PC-3 (cell line): ENCODE data around the gene MED12L. TPM values are rescaled to one million over a fixed set of nuclear protein-coding genes. Genes with fewer than 3 reads are reported as not detected.

ENCODE experiments used
- ATAC-seq: fragments of 200-7000 bp; cut with Tn5 transposase; 2 replicates; pipeline ENCODE4 v1.9.1; 2020; ENCODE audit warnings: mild to moderate bottlenecking, moderate library complexity
- BruUV-seq: library from RNA; stranded (reverse); fragments of 400-500 nt; replicated peaks from 2 replicates; lab custom pipeline; 2021; lab: Mats Ljungman, UMichigan
- CTCF ChIA-PET: fragments of 300-600 bp; sonication (Branson Sonifier 250); formaldehyde crosslinking; loops from one replicate; lab custom pipeline; 2022; ENCODE audit warnings: antibody characterized with exemption; lab: Charles Lee
- POLR2A ChIA-PET: fragments of 300-600 bp; sonication (Branson Sonifier 250); formaldehyde crosslinking; loops from one replicate; lab custom pipeline; 2022; ENCODE audit warnings: antibody characterized with exemption; ENCODE audit not compliant: unreplicated experiment; lab: Charles Lee
- DNase-seq: peaks from one replicate; pipeline ENCODE4 v3.0.0-alpha.2; 2015
- H2AFZ ChIP-seq: fragments of 300-600 bp; sonication (generic); 2 replicates; pipeline ENCODE4 v1.6.0; 2016; ENCODE audit warnings: antibody characterized with exemption, low read length
- H3F3A ChIP-seq: fragments of 300-600 bp; sonication (generic); one replicate; pipeline ENCODE4 v1.6.0; 2017; ENCODE audit warnings: antibody characterized with exemption, low read length, control low read depth, mild to moderate bottlenecking; ENCODE audit not compliant: unreplicated experiment
- H3K27ac ChIP-seq: fragments of 300-600 bp; sonication (generic); 2 replicates; pipeline ENCODE4 v1.5.1; 2016; ENCODE audit warnings: mild to moderate bottlenecking, low read length
- H3K27me3 ChIP-seq: fragments of 300-600 bp; sonication (generic); 2 replicates; pipeline ENCODE4 v1.6.1; 2016; ENCODE audit warnings: low read length, mixed read lengths
- H3K36me3 ChIP-seq: fragments of 300-600 bp; sonication (generic); 2 replicates; pipeline ENCODE4 v1.6.1; 2016; ENCODE audit warnings: low read depth, mixed run types, low read length, mixed read lengths
- H3K4me1 ChIP-seq: fragments of 300-600 bp; sonication (generic); 2 replicates; pipeline ENCODE4 v1.5.1; 2016; ENCODE audit warnings: low read length; ENCODE audit not compliant: insufficient read depth
- H3K4me2 ChIP-seq: fragments of 300-600 bp; sonication (generic); 2 replicates; pipeline ENCODE4 v1.6.0; 2016; ENCODE audit warnings: low read length
- H3K4me3 ChIP-seq: fragments of 300-600 bp; sonication (generic); 2 replicates; pipeline ENCODE4 v1.5.1; 2016; ENCODE audit warnings: mild to moderate bottlenecking, low read length, mixed read lengths
- H3K79me2 ChIP-seq: fragments of 300-600 bp; sonication (generic); 2 replicates; pipeline ENCODE4 v1.6.1; 2017; ENCODE audit warnings: low read length, mixed read lengths
- H3K9ac ChIP-seq: fragments of 300-600 bp; sonication (generic); 2 replicates; pipeline ENCODE4 v1.6.0; 2016; ENCODE audit warnings: mild to moderate bottlenecking, low read length
- H3K9me2 ChIP-seq: fragments of 300-600 bp; sonication (generic); replicated peaks from 2 replicates; pipeline ENCODE4 v1.6.1; 2016; ENCODE audit warnings: mixed run types, low read length, mixed read lengths
- H3K9me3 ChIP-seq: fragments of 300-600 bp; sonication (generic); 2 replicates; pipeline ENCODE4 v1.6.1; 2016; ENCODE audit warnings: low read length, mixed read lengths
- H4K20me1 ChIP-seq: fragments of 300-600 bp; sonication (generic); 2 replicates; pipeline ENCODE4 v1.6.1; 2016; ENCODE audit warnings: low read length, mixed read lengths
- EZH2 ChIP-seq: fragments of 300-600 bp; sonication (generic); IDR thresholded peaks from one replicate; pipeline ENCODE4 v1.6.1; 2017; ENCODE audit warnings: antibody characterized with exemption, mild to moderate bottlenecking, low read length; ENCODE audit not compliant: unreplicated experiment
- EZH2phosphoT487 ChIP-seq: fragments of 300-600 bp; sonication (generic); IDR thresholded peaks from 2 replicates; pipeline ENCODE4 v1.6.1; 2018; ENCODE audit warnings: mild to moderate bottlenecking, antibody characterized with exemption, low read length, borderline replicate concordance
- intact Hi-C: fragments of 100-400 bp; cut with micrococcal nuclease; formaldehyde crosslinking; loops from 2 replicates; pipeline ENCODE4 v1.9.0; 2023
- total RNA-seq: library from RNA; depleted of rRNA; stranded (reverse); fragments of >200 nt; gene quantifications from 2 replicates; pipeline ENCODE4 v1.2.3, GENCODE V29; 2014
- TF ChIP-seq, protein P1 (sequence below): fragments of 300-600 bp; sonication (generic); conservative IDR thresholded peaks from 2 replicates; pipeline ENCODE4 v1.5.1; 2017; ENCODE audit warnings: antibody characterized with exemption, low read depth, mild to moderate bottlenecking, low read length

MED12L gene
- total RNA-seq, 1 experiment from 2014 or later: 0.55 TPM

DNA sequence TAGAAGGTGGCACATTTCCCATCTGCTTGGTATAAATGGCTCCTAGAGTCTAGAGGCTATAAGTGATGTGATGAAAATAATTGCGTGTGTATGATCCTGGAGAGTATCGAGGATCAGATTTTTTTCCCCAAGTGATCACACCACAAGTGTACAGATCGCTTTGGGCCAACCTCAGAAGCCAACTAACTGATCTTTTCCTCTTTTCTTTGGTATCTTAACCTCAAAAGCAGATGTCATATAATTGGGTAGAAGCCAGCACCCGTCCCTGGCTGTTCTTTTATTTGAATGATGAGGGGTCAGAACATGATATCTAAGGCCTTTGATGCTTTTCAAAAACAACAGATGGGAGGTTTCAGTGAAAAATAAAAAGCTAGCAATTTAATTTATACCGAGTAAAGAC lies 189.6 kb downstream of the MED12L start:
- Histone ChIP-seq H4K20me1 (no peaks in the 10 kb centered on the region), H3K4me3 (no peak overlapping the region), H3K9ac (no peak overlapping the region), H3K27me3 (no peaks in the 10 kb centered on the region), H3F3A (no peaks in the 10 kb centered on the region), H3K4me2 (no peak overlapping the region), H3K9me2 (no peaks in the 10 kb centered on the region), H3K9me3 (no peaks in the 10 kb centered on the region), H2AFZ (no peak overlapping the region), H3K79me2 (no peaks in the 10 kb centered on the region), H3K36me3 (no peaks in the 10 kb centered on the region), H3K4me1 (0 out of 2 replicates have a peak, but pooled peaks cover 8% of the 10 kb centered on the region), H3K27ac (no peak overlapping the region)
- BruUV-seq: no TSS peak
- ChIA-PET POLR2A (no interaction called here), CTCF (no interaction called here)
- TF ChIP-seq, protein P1, sequence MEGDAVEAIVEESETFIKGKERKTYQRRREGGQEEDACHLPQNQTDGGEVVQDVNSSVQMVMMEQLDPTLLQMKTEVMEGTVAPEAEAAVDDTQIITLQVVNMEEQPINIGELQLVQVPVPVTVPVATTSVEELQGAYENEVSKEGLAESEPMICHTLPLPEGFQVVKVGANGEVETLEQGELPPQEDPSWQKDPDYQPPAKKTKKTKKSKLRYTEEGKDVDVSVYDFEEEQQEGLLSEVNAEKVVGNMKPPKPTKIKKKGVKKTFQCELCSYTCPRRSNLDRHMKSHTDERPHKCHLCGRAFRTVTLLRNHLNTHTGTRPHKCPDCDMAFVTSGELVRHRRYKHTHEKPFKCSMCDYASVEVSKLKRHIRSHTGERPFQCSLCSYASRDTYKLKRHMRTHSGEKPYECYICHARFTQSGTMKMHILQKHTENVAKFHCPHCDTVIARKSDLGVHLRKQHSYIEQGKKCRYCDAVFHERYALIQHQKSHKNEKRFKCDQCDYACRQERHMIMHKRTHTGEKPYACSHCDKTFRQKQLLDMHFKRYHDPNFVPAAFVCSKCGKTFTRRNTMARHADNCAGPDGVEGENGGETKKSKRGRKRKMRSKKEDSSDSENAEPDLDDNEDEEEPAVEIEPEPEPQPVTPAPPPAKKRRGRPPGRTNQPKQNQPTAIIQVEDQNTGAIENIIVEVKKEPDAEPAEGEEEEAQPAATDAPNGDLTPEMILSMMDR: no peak
- TF ChIP-seq EZH2 (no peak), EZH2phosphoT487 (no peak)
- no peak for DNase-seq
- ATAC-seq: no peak
- intact Hi-C loops: no loop called here

- no peaks in the 10 kb centered on the region for H3F3A ChIP-seq
- no peak overlapping the region for H2AFZ ChIP-seq
- H3K9me2 ChIP-seq: no peaks in the 10 kb centered on the region
- H3K4me1 ChIP-seq: 0 out of 2 replicates have a peak, but pooled peaks cover 8% of the 10 kb centered on the region
- DNase-seq: no peak
- intact Hi-C loops: no loop called here
- no peak overlapping the region for H3K4me3 ChIP-seq
- H3K27me3 ChIP-seq: no peaks in the 10 kb centered on the region
- TF ChIP-seq, protein P1: no peak
- TF ChIP-seq EZH2phosphoT487: no peak
- no peak for TF ChIP-seq EZH2
- H3K4me2 ChIP-seq: no peak overlapping the region
- H3K27ac ChIP-seq: no peak overlapping the region
- CTCF ChIA-PET: no interaction called here
- H3K9me3 ChIP-seq: no peaks in the 10 kb centered on the region
- H3K79me2 ChIP-seq: no peaks in the 10 kb centered on the region
- BruUV-seq: no TSS peak
- H3K9ac ChIP-seq: no peak overlapping the region
- POLR2A ChIA-PET: no interaction called here
- ATAC-seq: no peak
- H3K36me3 ChIP-seq: no peaks in the 10 kb centered on the region
- no peaks in the 10 kb centered on the region for H4K20me1 ChIP-seq
These were observed 190.7 kb downstream of the MED12L start for GRCh38 chr3:151276038-151276686.

- no peak for TF ChIP-seq EZH2phosphoT487
- no peak for TF ChIP-seq EZH2
- TF ChIP-seq, protein P1: no peak
- Histone ChIP-seq H3F3A (no peaks in the 10 kb centered on the region), H3K4me3 (no peak overlapping the region), H3K27ac (no peak overlapping the region), H3K79me2 (no peaks in the 10 kb centered on the region), H3K9me3 (no peaks in the 10 kb centered on the region), H4K20me1 (no peaks in the 10 kb centered on the region), H3K27me3 (no peaks in the 10 kb centered on the region), H3K36me3 (no peaks in the 10 kb centered on the region), H3K4me1 (0 out of 2 replicates have a peak, but pooled peaks cover 8% of the 10 kb centered on the region), H3K4me2 (no peak overlapping the region), H3K9ac (no peak overlapping the region), H3K9me2 (no peaks in the 10 kb centered on the region), H2AFZ (no peak overlapping the region)
- POLR2A ChIA-PET: no interaction called here
- CTCF ChIA-PET: no interaction called here
- BruUV-seq: no TSS peak
- ATAC-seq (no peak), DNase-seq (no peak)
- intact Hi-C loops: no loop called here
These were observed 191.2 kb downstream of the MED12L start for GRCh38 chr3:151276687-151277042.
